ENCODE results near the gene DDX52. TPM values are rescaled to one million over a fixed set of nuclear protein-coding genes. Genes with fewer than 3 reads are reported as not detected.

Gene DDX52
- total RNA-seq, 1 experiment from 2014 or later: 65.4 TPM

DNA sequence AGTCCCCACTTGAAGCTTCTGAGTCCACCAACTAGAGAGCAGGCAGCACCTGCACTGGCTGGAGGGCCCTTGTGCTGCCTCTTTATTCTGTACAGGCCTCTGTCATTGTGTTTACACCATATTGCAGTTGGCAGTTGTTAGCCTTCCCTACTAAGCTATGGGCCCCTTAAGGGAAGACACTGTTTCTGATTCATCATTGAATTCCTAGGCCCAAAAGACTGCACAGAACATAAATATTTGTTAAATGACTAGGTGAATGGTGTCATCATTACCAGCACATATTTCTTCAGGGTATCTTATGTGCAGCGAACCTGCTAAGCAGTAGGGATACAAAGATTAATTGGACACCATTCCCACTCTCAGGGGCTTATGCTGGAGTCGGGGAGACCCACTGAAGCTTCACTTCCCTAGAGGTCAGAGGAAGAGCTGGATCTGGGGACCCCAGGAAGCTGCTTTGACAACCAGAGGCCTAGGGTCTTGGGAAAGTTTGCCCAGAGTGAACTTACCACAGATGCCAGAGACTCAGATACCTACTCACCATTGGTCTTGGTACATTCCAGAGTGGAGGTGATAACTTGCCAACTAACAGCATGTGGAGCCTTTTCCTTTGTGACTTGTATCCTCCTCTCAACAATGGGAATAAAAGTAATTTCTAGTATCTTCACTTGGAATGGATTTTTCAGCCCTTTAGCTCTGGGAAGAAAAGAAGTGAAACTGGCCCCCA, 28.7 kb upstream of the DDX52 start:
- no peak overlapping the region for H4K8ac ChIP-seq (replicated peaks; ENCODE audit: insufficient read length, low read depth, low read length)
- no peaks in the 10 kb centered on the region for H3K79me2 ChIP-seq (ENCODE audit: insufficient read depth, low read length)
- H2AK5ac ChIP-seq (ENCODE audit: insufficient read length, low read length): no peak overlapping the region
- H2AFZ ChIP-seq (ENCODE audit: low read length): no peak overlapping the region
- TF ChIP-seq, protein P1, sequence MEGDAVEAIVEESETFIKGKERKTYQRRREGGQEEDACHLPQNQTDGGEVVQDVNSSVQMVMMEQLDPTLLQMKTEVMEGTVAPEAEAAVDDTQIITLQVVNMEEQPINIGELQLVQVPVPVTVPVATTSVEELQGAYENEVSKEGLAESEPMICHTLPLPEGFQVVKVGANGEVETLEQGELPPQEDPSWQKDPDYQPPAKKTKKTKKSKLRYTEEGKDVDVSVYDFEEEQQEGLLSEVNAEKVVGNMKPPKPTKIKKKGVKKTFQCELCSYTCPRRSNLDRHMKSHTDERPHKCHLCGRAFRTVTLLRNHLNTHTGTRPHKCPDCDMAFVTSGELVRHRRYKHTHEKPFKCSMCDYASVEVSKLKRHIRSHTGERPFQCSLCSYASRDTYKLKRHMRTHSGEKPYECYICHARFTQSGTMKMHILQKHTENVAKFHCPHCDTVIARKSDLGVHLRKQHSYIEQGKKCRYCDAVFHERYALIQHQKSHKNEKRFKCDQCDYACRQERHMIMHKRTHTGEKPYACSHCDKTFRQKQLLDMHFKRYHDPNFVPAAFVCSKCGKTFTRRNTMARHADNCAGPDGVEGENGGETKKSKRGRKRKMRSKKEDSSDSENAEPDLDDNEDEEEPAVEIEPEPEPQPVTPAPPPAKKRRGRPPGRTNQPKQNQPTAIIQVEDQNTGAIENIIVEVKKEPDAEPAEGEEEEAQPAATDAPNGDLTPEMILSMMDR (conservative IDR thresholded peaks at IDR 0.05): no peak
- no peaks in the 10 kb centered on the region for H3K79me1 ChIP-seq (ENCODE audit: insufficient read depth, low read depth, low read length, poor library complexity, severe bottlenecking)
- H3K9ac ChIP-seq (ENCODE audit: extremely low read depth, insufficient read length, low read length): no peak overlapping the region
- no peak for DNase-seq
- no peak overlapping the region for H3K23ac ChIP-seq (ENCODE audit: insufficient read length, low read depth, low read length)
- H4K5ac ChIP-seq (ENCODE audit: insufficient read length, low read depth, low read length): no peak overlapping the region
- H2BK12ac ChIP-seq (ENCODE audit: insufficient read length, low read depth, low read length): no peak overlapping the region
- H3K4me2 ChIP-seq (ENCODE audit: insufficient read depth, insufficient read length, low read length): no peak overlapping the region
- H3K4ac ChIP-seq (ENCODE audit: low read depth, low read length): no peak overlapping the region
- H3K4me3 Mint-ChIP-seq: no peak overlapping the region
- H3K4me1 Mint-ChIP-seq: peaks cover 9 to 10% of the 10 kb centered on the region in 2 experiments
- no peak overlapping the region for H3T11ph ChIP-seq (ENCODE audit: low read length)
- no peak overlapping the region for H4K91ac ChIP-seq (ENCODE audit: insufficient read length, low read depth, low read length)
- H4K20me1 ChIP-seq (ENCODE audit: control insufficient read depth, insufficient read depth, insufficient read length): no peaks in the 10 kb centered on the region
- H2BK15ac ChIP-seq (ENCODE audit: low read depth, low read length): no peak overlapping the region
- no peak overlapping the region for H3K56ac ChIP-seq (ENCODE audit: insufficient read length, low read depth, low read length)
- no peak overlapping the region for H3K27ac ChIP-seq (ENCODE audit: insufficient read length, low read depth, low read length)
- H3K9me3 Mint-ChIP-seq: no peaks in the 10 kb centered on the region
- no peak overlapping the region for H3K14ac ChIP-seq (ENCODE audit: insufficient read depth, low read length)
- no peaks in the 10 kb centered on the region for H3K27me3 ChIP-seq (ENCODE audit: insufficient read depth, low read length)
- no peaks in the 10 kb centered on the region for H3K9me3 ChIP-seq (ENCODE audit: control insufficient read depth, low read depth, low read length)
- no peak overlapping the region for H2BK5ac ChIP-seq (ENCODE audit: insufficient read length, low read length)
- H2BK120ac ChIP-seq (ENCODE audit: low read depth, low read length, poor library complexity, severe bottlenecking): no peak overlapping the region
- H3K36me3 Mint-ChIP-seq (ENCODE audit: insufficient read depth in 1 of 3, low read depth in 3 of 3): no peaks in the 10 kb centered on the region
- no peak overlapping the region for H3K18ac ChIP-seq (ENCODE audit: insufficient read length, low read depth, low read length)
- no peaks in the 10 kb centered on the region for H3K4me1 ChIP-seq (ENCODE audit: insufficient read depth, low read length)
- WGBS (ENCODE audit: extremely low coverage, insufficient read length, low lambda C conversion rate): no CpG with 5 or more reads among the region's 2 CpGs
- peaks cover 2% of the 10 kb centered on the region for H3K27me3 Mint-ChIP-seq (ENCODE audit: low read depth)
- H3K27ac Mint-ChIP-seq: no peak overlapping the region
- H3K23me2 ChIP-seq (ENCODE audit: insufficient read length, low read depth, low read length, poor library complexity, severe bottlenecking): peaks cover 2% of the 10 kb centered on the region
- no peak overlapping the region for H2BK20ac ChIP-seq (ENCODE audit: low read depth, low read length, poor library complexity, severe bottlenecking)

Measured in H9 (cell line).